Left colon (tissue), 2 donors: Measurements from ENCODE around the gene ARID3C. TPM values are rescaled to one million over a fixed set of nuclear protein-coding genes. Genes with fewer than 3 reads are reported as not detected.

Experiments used
- ATAC-seq: fragments of 200-7000 bp; cut with Tn5 transposase; one replicate; pipeline ENCODE4 v1.9.1; 2020; ENCODE audit warnings: mild to moderate bottlenecking, moderate library complexity
- DNase-seq, 2 donors: peaks; one replicate each; pipeline ENCODE4 v3.0.0-alpha.2; 2020
- intact Hi-C, 2 donors: fragments of 100-400 bp; cut with DNase I in 1 of 2; cut with micrococcal nuclease in 1 of 2; formaldehyde crosslinking; loops; one replicate each; pipeline versions ENCODE4 v1.11.2 to v1.14.0; 2022; cut with DNase I, micrococcal nuclease
- total RNA-seq, 2 donors: library from RNA; stranded (reverse); fragmentation: NEBNext Ultra II Directional; extraction: Animal tissue kit (Norgen Biotek cat#: 25700); gene quantifications; one replicate each; pipeline ENCODE4 v1.2.1, GENCODE V29; 2021
- donor health status: DM: no; HTN: no; CAD: no.
- donor health status: DM: yes; HTN: yes; CAD: no.

Gene ARID3C
- total RNA-seq, 2 donors from 2014 or later: not detected

DNA sequence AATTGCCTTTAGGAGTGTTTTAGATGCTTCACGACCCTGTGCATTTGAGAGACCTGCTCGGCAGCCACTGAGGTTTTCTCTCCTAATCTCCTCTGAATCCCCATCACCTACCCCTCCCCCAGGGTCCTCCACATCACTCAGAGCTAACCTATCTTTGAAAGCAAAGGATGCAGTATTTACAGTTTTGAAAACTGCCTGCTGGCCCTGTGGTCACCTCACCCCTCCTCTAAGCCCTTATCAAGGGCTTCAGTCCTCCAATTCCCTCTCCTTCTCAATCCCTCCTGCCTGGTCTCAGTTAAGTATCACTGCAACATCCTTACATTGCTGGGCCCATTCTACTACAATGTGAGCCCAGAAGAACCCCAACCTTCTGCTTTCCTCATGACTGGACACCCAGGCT is 21.5 kb downstream of the ARID3C start:
- ATAC-seq: no peak
- intact Hi-C loops: no loop called here
- DNase-seq: no peak

DNA sequence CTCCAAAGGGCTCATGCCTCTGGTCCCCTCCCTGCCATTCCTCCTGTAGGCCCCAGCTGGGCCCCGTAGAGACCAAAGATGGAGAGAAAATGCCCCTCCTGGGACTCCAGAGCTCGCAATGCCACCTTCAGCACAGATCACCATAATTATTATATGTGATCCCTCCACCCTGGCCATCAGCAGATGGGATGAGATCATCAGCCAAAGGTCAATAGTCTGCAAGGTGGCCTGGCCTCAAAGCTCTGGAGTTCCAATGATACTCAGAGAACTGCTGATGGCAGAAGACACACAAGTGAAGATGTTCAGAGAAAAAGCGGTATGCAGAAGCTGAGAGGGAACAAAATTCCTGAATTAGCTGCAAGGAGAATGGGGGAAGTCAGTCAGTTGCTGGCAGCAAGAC is 22.0 kb downstream of the ARID3C start:
- intact Hi-C loops: no loop called here
- DNase-seq (no peak), ATAC-seq (peak; percentile 72)

DNA sequence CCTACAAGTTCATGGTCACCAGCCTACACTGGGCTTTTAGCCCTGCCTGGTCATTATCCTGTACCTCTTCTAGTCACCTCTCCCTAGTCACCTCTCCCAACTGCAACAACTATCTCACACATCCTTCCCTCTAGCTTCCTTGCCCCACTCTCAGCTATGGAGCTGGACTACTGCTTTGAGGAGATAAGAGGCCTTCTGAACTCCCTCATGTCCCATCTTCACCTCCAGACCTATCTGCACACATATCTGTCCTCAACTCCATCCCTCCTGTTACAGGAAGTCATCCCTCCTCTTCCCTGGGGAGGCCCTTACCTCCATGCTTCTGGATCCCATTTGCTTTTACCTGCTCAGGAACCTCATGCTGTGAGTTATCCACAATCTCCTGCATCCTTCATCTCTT is 22.7 kb downstream of the ARID3C start:
- no peak for ATAC-seq
- DNase-seq: no peak
- intact Hi-C loops: no loop called here

DNA sequence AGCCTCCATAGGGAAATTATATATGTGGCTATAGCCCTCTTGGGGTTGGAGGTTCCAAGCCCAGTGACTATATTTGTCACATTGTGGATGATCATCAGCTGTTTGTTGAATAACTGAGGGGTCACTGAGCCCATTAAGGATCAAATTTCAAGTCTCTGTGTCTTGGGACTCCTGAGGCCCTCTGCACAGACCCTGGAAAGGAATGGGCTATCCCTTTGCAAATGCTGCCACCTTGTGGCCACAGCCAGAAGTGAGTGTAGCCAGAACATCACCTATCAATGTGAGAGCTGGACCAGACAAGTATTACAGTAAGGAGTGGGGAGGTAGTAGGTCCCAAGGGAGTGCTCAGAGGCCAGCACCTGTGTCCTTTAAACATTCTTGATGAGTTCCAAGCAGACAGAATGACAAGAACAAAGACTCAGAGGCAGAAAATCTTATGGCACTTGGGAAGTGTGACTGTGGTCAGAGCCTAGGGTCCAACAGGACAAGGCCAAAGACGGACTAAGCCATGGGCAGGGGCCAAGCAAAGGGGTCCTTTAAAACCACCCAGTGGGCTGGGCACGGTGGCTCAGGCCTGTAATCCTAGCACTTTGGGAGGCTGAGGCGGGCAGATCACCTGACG is 25.1 kb downstream of the ARID3C start:
- ATAC-seq (peak; percentile 75), DNase-seq (peak; percentile 61 to 87)
- intact Hi-C loops: no loop called here

DNA sequence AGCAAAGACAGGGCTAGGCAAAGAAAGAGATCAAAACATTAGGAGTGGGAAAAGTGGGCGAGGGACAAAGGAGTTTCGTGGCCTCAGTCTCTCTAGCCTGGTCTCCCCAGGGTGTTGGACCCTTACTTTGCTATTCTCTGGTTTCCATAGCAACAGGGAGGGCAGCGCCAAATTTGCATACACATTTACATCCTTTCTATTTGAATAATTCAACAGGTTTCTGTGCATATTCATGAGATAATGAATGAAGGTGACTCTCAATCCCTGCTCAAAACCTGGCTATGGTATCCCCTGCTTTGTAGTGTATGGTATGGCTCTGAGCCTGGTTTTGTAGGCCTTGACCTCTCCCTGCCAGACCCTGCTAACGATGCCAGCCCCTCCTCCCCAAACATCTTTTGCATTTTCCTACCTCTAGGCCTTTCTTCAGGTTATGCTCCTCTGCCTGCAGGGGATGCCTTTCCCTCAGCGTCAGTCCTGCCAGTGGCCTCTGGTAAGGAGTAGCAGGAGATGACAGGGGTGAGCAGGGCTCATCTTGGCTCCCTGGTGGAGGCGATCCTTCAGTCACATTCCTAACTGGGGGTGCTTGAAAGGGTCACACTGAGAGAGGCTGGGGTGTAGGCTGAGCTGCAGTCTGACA is 26.8 kb downstream of the ARID3C start:
- intact Hi-C loops: no loop called here
- DNase-seq (no peak), ATAC-seq (no peak)

DNA sequence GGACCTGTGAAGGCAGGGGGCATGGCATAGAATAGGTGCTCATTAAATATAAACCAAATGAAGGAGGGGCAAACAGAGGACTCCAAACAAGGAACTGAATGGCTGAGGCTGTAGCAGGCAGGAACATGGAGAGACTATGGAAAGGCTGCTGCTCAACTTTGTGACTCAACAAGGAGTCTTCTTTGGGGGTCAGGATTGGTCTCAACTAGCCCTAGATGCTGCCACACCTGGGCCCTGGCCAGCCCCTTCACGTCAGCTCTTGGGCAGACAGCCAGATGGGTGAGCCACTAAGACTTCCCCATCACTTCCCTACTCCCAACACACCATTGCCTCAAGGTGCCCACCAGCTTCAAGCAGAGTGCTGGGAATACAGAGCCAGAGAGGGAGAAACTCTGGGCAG is 28.0 kb downstream of the ARID3C start:
- no peak for ATAC-seq
- intact Hi-C loops: no loop called here
- no peak for DNase-seq

DNA sequence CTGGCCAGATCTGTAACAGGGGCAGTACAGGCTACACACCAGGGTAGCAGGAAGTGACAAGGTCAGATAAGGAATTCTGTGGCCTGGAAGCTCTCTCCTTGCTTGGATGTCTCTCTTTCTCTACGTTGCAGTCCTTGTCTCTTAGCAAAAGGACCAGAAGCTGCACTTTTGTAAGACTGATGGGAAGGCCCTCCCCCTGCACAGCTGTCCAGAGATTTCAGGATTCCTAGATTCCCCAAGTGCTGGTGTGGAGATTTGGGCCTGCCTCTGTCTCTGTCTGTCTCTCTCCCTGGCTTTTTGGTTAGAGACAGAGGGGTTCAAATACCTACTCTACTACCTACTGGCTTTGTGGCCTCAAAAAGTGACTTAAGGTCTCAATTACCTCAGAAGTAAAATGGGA is 29.3 kb downstream of the ARID3C start:
- ATAC-seq (no peak), DNase-seq (no peak)
- intact Hi-C loops: loop anchor here in 1 of 2 donors (10.0 kb wide), 1 partner anchor 185 kb away; no protein-coding TSS in a partner anchor

DNA sequence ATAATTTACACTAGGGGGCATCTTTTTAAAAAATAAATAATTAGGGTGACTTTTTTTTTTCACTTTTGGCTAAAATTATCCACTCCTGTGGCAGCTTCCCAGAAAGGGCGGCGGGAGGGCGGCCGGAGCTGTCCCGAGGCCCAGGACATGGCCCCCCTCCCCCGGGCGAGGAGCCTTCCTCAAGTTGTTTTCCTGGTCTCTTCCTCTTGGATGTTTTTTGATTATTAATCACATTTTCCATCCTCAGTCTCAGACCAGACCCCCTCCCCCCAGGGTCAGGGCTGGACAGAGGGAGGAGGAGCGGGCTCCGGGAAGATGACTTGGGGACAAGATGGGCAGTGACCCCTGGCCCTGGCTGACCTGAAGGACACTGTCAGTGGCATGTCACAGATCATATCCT is 34.7 kb downstream of the ARID3C start:
- intact Hi-C loops: loop anchor here in 1 of 2 donors (5.0 to 10.0 kb wide), 2 partner anchors 47 to 179 kb away; no protein-coding TSS in a partner anchor
- no peak for ATAC-seq
- no peak for DNase-seq

DNA sequence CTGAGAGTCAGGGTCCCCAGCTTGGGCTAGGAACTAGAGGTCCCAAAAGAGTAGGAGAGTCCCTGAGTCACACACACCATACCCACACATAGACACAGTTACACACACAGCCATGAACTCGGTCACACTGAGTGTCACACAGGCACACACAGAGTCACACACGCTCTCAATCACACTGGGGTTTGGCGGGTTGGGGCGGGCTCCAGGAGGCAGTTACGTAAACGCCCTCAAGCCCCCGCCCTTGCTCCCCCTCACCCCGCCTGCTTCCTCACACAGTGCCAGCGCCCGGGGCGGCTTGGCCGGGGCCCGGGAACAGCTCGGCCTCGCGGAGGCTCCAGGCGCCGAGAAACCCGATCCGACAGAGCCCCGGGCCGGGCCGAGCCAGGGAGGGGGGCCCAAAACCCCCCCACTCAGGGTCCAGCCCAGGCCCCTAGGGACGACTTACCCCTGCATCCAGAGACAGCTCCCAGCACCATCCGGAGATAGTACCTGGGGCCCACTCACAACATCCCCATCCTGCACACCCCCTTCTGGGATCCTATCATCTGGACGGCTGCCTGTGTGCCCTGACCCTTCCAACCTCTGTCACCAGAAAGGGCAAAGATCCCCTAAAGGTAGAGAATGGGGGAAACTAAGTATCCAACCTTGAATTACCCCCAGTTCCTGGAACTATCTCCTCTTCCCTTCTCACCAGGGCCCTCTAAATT is 35.8 kb downstream of the ARID3C start:
- intact Hi-C loops: loop anchor here in 1 of 2 donors (5.0 to 10.0 kb wide), 2 partner anchors 46 to 178 kb away; no protein-coding TSS in a partner anchor
- ATAC-seq (peak; percentile 10), DNase-seq (peak; percentile 39)

DNA sequence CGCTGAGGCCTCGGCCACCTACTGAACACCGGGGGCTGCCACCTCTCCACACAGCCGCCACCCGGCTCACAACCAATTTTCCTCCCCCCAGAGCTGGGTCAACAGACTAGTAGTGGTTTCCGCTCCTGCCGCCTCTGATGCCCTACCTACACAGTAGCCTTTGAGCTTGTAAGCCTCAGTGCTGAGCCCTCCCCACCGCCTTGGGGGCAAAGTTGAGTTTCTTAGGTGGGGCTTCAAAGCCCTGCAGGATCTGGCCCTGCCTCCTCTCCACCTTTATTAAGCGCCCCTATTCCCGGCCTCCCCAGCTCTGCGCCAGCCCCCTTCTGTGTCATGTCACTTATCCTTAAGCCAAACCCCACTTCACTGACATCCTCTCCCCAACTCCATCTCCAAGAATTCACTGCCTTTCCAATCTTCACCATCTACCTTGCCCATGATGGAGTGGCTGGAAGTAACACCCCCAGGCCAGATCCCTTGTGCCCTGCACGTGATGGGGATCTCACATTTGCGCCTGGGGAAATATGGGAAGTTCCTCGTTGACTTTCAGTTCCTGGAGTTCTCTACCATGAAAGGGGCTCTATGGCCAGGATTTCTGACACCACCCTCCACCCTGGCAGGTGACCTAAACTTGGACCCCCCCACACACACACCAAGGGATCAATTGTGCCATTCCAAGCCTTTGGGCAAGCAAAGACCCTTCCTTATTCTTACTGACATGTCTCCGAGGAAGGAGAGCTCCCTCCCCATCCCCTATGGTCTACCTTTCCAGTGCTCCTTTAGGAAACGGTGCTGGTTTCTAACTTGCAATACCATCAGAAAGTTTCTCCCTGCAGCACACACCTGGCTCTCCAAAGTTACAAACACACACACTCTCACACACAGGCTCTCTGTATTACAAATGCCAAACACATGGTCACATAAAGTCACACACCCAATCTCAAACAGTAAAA is 36.7 kb downstream of the ARID3C start:
- no peak for ATAC-seq
- intact Hi-C loops: loop anchor here in 1 of 2 donors (5.0 to 10.0 kb wide), 2 partner anchors 45 to 177 kb away; no protein-coding TSS in a partner anchor
- DNase-seq: peak in 1 of 2 donors; percentile 15

DNA sequence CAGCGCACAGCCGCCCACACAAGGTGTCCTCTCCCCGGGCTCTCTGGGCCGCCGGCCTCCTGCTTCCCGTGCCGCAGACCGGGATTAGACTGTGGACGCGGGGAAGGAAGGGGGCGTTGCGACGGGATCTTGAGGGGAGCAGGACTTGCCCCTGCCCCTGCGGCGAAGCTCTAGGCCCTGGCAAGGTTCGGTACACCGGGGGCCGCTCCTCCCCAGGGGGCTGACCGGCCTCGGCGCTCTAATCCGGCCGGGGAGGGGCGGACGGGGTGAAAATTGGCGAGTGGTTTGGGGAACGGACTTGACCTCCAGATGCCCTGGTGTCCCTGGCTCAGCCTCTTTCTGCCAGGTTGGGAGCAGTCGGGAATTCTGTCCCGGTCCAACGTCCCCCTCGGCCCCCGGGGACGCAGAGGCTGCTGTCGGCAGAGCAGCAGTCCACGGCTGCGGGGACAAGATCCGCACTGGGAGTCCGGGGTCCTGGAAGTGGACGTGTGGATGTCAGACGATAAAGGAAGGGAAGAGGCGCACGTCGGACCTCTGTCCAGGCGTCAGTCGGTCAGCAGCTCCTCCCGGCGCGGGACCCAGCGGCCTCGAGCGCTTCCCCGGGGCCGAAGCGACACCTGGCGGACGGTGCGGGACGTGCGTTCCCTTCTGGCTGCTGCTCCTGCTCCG is 37.5 kb downstream of the ARID3C start:
- ATAC-seq: peak; percentile 83

DNA sequence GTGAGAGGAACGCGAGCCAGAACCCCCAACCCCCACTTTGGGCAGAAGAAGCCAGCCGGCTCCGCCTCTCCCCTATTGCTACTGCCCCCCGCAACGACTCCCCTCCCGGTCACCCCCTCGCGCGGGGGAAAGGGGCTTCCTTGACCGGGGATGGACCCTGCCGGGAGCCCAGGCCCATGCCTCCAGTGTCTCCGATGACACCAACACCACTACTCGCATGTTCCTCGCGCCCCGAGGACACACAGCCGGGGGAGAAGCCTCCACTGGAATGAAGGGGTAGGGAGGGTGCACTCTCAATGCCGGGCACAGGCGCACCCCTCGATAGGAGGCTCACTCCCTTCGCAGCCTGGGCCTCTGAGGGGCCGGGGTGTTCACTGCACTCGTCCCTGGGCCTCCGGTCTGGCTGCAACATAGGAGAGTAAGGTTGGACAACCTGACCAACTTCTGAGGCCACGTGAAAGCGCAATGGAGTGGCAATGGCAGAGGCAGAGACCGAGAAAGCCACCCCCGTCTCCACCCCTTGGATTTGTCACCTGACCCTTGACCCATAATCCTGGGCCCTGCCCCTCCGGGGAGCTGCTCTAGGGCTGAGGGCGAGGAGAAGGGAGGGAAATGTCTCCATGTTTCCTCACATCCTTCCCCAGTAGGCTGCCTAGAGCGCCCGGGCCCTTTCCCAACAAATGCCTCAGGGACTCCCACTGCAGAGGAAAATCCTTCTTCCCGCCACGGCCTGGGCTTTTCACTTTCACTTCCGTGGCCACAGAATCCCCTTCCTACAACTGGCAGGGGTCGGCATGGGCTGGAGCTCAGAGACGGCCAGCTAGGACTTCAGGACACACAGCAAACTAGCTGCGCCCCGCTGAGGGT is 38.3 kb downstream of the ARID3C start:
- intact Hi-C loops: loop anchor here in 1 of 2 donors (5.0 to 10.0 kb wide), 2 partner anchors 43 to 176 kb away; no protein-coding TSS in a partner anchor
- ATAC-seq (peak; percentile 75), DNase-seq (peak; percentile 41 to 57)

More for the DNA sequence above, 37.5 kb downstream of the ARID3C start:
- DNase-seq: peak; percentile 74 to 90
- intact Hi-C loops: loop anchor here in 1 of 2 donors (5.0 to 10.0 kb wide), 2 partner anchors 44 to 177 kb away; no protein-coding TSS in a partner anchor

DNA sequence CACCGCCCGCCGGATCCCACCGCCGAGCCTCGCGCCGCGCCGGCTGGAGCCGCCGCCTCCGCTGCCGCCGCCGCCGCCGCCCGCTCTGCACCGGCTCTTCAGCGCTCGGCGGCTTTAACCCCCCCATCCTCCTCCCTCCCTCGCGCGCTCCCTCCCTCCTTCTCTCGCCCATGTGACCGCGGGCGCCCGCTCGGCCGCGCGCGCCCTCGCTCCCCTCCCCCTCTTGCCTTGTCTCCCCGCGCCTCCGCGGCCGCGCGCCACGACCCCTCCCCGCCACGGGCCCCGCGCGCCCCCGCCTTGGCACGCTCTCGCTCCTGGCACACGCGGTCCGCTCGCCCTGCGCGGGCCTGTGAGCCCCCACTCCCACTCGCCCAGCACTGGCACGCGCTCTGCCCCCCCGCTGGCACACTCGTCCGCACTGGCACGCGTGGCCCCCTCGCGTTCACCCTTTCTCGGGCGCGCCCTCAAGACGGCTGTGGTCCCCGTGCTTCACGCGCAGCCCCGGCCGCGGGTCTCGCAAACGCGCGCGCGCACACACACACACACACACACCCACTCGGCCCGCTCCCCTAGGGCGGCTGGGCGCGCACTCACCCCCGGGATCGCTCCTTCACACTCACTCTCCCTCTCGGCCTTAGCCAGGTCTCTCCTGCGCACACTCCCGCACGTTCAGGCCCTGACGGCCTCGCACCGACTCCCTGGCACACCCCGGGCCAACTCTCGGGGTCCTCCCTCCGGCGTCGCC is 39.1 kb downstream of the ARID3C start, which contains the start of gene CNTFR:
CNTFR (minus strand) TSS at position 89 of the 745 bp plus-strand sequence. CDS start 20,743 bp downstream, outside the sequence.
- peak; percentile 37 for ATAC-seq

DNA sequence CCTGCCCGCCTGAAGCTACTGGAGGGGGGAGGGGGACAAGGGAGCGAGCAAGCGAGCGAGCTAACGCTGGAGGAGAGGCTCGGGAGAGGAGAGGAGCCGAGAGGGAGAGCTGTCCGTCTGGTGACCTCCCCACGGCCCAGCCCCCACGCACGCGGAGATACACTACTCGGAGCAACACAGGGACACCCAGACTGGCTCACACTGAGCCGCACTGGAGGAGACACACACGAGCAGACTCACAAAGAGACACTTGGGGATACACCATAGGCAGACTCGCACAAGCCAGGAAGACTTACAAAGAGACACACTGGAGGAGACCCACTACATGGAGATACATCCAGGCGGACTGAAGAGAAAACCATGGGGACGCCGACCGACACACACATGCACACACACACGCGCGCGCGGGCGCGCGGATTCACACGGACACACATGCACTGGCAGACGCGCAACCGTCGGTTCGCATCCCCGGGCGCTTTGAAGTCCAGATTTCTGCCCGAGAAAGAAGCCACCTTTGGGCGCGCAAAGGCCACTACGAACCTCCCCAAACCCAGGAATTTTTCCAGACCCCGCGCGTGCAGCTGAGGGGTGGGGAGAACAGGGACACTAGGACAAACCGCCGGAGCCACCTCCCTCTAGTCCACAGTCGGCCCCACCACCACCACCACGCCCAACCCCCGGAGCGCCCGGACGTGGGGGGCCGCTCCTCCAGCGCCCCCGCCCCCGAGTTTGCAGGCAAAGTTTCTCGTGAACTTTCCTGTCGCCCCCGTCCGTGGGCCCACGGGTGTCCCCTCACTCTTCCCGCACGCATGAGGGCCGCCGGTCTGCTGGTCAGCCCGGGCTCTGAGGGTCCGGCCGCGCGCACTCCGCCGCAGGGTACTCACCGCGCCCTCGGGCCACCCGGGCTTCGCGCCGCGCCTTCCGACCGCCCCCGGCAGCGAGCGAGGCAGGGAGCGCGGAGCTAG is 39.9 kb downstream of the ARID3C start:
- DNase-seq (no peak), ATAC-seq (no peak)
- intact Hi-C loops: no loop called here

More for the DNA sequence above, 39.1 kb downstream of the ARID3C start, which contains the start of gene CNTFR:
- DNase-seq: peak; percentile 36 to 38
- intact Hi-C loops: loop anchor here in 1 of 2 donors (5.0 to 10.0 kb wide), 2 partner anchors 43 to 175 kb away; no protein-coding TSS in a partner anchor

DNA sequence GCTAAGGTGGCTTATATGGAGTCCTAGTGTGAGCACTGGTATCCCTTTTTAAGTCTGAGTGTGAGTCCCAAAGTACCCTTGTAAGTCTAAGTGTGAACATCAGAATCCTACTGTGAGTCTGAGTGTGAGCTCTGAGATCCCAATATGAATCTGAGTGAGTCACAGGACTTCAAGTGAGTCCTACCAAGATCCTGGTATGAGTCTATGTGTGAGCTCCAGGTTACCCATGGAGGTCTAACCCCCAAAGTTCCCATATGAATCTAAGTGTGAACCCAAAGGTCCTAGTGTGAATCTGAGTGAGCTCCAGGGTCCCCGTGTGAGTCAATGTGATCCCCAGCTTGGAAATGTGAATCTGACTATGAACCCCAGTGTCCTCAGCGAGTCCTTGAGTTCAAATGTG is 41.6 kb downstream of the ARID3C start:
- no peak for ATAC-seq
- intact Hi-C loops: no loop called here

More for the DNA sequence above, 41.6 kb downstream of the ARID3C start:
- no peak for DNase-seq
